Right hindlimb (tissue), 1 donor: ENCODE measurements around the gene RAP2B.
A peak's percentile ranks its signal among the peaks of the same experiment; 100 is the strongest.
"Not testable (repeated sequence)": the region's sequence is repeated elsewhere in the genome, so short reads cannot be mapped to it uniquely, and the experiment has no call there.

Experiments used
- DNase-seq: peaks from one replicate; pipeline ENCODE4 v3.0.0-alpha.2; 2018

RAP2B gene

DNA sequence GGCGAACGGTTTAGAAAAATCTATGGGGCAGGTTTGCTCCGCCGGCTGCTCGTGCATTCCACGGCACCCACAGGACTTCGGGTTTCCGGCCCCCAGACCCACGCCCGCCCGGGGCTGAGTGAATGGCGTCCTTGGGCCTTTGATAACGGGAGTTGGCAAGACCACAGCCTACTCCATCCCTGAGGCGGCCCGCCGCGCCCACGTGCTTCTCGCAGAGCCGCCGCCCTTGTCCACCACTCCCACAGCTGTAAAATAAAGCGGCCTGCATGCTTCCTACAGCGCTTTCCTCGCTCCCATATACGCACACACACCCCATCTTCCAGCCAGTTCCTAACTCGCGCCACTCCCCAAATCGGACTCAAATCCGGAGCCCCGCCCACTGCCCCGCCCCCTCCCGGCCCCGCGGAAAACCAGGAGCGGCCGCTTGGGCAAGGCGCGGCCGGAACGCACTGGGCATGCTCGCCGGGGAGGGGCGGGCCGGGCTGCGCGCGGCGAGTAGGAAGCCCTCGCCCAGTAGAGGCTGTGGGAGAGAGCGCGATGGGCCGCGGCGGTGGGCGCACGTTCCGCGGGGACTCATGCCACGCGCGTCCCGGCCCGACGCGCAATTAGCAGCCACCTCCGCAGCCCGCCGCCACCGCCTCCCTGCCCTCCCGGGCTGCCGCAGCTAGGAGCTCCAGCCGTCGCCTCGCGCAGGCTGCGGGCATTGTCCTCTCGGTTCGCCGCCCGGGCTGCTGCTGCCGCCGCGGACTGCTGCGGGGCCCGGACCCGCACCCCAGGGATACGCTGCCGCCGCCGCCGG, at the start of gene RAP2B:
Gene RAP2B (plus strand): TSS at position 513 of the 799 bp plus-strand sequence. CDS start 468 bp downstream, outside the sequence.
- DNase-seq: peak; percentile 99

DNA sequence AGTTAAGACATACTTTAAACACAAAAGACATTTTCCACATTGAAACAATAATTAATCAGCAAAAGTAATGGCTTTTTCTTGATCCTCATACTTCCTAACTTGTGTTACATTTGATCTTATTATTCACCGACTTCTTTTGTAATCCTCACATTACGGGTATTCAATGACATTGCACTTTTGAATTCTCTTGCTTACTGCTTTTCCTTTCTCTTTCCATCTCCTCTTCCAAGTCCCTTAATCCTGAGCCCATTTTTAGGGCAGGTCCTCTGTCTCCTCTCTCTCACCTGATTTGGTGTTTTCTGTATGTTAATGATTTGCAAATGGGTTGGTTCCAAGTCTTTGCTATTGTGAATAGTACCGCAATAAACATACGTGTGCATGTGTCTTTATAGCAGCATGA, 48.5 kb upstream of the RAP2B start:
- DNase-seq: no peak

DNA sequence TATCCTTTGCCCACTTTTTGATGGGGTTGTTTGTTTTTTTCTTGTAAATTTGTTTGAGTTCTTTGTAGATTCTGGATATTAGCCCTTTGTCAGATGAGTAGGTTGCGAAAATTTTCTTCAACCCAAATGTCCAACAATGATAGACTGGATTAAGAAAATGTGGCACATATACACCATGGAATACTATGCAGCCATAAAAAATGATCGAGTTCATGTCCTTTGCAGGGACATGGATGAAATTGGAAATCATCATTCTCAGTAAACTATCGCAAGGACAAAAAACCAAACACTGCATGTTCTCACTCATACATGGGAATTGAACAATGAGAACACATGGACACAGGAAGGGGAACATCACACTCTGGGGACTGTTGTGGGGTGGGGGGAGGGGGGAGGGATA, 47.8 kb upstream of the RAP2B start:
- DNase-seq: not testable (repeated sequence)

DNA sequence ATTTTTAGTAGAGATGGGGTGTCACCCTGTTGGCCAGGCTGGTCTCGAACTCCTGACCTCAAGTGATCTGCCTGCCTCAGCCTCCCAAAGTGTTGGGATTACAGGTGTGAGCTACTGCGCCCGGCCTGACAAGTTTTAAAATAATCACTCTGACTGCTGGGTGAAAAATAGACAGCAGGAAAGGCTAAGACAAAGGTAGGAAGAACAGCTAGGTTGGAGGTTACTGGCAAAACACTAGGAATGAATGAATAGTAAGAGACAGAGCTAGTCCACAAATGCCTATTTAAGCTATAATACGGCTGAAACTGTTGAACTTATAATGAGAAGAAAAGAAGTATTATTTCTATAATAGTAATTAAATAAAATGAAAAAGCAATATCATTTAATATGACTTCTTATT, 46.7 kb upstream of the RAP2B start:
- DNase-seq: no peak

DNA sequence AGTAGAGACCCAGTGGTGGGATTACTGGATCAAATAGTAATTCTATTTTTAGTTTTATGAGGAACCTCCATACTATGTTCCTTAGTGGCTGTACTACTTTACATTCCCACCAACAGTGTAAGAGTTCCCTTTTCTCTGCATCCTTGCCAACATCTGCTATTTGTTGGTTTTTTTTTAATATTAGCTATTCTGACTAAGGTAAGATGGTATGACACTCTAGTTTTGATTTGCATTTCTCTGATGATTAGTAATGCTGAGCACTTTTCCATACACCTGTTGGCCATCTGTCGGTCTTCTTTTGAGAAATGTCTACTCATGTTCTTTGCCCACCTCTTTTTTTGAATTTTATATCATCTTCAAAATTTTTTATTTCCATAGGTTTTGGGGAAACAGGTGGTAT, 34.2 kb upstream of the RAP2B start:
- no peak for DNase-seq

DNA sequence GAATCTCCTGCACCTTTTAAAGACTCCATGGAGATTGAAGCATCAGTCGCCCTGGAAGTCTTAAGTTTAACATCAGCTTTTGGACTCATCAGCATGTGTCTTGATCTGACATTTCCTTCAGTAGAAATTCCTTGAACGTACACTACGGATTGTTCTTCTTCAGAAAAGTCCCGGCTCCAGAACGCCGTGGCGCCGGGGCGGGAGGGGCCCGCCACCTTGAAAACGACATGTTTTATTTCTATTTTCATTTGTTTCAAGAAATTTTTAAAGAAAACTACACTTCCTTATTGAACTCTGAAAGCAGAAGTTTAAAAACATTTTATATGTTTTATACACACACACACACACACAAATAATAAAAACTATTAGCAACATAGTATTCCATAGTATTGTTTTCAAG, 32.6 kb upstream of the RAP2B start:
- DNase-seq: no peak

DNA sequence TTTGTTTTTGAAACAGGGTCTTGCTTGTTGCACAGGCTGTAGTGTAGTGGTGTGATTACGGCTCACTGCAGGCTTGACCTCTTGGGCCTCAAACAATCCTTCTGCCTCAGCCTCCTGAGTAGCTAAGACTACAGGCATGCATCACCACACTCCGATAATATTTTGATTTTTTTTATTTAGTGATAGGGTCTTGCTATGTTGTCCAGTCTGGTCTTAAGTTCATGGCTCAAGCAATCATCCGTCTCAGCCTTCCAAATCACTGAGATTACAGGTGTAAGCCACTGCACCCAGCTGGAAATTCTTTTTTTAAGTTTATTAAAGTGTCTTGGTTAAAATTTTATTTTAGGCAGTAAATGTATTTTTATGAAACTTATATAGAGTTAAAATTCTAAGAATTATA, 32.2 kb upstream of the RAP2B start:
- no peak for DNase-seq

DNA sequence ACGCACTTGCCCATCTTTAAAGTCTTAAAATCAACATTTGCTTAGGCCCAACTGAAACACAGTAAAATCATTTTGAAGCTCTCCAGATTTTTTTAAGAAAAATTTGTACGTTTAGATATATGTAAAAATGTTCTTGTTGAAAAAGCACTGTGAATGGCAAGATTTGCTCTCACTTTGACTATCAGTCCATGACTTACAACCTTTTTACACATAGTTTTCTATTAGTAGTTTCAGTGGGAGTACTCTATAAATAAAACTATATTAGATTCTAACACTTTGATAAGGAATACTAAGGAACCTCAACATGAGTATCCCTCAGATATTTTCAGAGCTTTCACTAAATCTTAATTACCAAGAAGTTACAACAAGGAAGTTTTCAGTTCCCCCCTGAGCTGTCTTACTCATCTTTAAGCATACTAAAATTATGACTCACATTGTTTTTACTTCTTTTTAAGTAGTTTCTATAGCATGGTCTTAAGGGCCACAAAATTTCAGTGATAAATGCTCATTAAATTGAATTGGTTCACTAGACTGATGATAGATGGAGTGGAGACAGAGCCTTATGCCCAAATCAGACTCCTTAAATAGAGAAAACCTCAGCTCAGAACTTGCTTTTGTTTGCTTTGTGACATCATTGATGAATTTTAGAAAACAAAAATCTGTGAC, 31.6 kb upstream of the RAP2B start:
- no peak for DNase-seq

DNA sequence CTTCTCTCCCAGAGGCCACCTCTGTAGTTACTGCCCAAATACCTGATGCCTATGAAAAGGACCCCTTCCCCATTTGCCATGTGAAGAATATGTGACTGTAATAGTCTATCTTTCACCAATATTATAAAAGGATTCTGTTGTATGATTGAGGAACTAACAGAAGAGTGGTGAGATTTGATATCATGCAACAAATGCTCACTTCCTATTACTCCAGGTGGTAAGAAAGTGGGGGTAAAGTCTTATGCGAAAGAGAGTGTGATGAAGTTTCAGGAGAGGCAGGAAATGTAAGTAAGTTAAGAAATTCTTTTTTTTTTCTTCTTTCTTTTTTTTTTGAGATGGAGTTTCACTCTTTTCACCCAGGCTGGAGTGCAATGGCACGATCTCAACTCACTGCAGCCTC, 24.4 kb upstream of the RAP2B start:
- DNase-seq: no peak

DNA sequence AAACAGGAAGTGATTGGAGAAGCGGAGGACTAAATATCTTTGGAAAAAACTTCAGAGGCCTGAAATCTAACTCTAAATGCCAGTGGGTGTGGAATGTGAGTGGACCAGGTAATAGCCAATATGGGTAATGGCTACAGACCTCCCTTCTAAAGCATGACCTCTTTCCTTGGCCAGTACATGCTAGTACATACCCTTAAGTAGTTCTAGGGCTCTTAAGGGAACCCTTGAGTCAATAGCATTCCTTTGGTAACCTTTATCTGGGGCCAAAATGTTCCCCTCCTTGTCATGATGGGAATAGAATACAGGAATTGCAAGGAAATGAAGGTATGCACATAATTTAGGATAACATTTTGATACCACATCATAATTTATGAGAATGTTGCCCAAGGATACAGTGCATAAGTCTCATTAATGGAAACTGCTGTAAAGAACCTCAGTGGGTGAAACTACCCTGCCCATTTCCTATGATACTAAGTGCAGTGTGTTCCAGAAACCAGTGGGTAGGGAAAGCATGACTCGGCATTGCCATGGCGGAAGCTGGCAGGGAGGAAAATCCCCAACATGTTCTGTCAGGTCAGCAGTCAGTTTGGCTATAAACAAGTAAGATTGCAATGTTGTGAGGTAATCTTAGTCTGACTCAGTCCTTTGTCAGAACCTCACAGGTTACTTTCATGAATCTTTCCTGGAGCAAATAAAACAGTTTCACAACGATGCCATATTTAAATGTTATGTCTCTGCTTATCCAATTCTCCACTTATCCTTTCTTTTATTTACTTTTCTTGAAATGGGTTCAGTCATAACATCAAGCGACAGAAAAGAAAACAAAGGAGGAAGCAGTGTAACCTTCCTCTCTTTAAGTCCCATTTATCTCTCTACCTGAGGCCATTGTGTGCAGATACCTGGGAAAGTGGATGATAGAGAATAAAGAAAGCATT, 23.5 kb upstream of the RAP2B start:
- peak; percentile 21 for DNase-seq

DNA sequence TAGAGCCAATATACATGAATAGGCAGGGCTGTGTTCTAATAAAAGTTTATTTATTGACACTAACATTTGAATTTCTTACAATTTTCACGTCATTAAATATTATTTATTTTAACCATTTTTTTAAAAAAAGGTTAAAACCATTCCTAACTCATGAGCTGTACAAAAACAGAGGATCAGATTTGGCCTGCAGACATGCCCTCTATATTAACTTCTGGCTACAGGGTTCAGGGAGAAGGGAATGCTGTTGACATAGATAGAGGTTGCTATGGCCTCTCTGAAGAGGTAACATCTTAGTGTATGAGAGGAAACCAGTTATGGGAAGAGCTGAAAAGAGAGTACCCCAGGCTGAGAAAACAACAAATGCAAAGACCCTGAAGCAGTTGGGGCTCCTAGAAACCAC, 19.1 kb upstream of the RAP2B start:
- DNase-seq: no peak

DNA sequence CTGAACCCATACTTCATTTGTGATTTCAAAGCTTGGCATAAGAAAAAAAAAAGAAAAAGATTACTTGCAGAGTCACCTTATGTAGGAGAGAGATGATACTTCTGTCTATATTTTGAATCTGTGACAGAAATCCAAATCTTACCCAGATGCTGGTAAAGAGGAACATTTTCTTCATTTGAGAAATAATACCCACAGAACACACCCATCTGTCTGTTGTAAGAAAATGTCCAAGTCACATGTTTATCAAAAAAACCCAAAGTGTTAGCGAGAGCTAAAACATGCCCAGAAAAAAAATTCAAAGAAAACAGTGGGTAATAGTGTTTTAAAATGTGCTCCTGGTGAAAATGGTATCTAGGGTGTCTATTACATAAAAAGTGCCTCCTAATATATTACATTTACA, 18.0 kb upstream of the RAP2B start:
- DNase-seq: no peak

DNA sequence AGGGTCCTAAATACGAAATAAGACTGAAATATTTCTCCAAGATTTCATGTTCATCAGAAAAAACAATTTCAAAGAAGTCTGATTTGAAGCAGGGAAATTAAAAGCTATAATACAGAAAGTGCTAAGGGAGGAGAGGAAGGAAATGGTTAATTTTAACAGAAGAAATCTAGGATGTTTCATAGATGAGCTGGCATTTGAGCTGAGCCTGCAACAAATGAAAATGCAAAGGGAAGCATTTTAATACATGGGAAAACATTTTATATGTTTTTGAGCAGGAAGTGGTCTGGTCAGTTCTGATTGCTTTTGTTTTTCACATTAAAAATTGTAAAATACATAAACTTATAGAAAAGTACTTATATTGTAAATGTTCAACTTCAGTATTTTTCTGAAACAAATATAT, 17.2 kb upstream of the RAP2B start:
- no peak for DNase-seq

DNA sequence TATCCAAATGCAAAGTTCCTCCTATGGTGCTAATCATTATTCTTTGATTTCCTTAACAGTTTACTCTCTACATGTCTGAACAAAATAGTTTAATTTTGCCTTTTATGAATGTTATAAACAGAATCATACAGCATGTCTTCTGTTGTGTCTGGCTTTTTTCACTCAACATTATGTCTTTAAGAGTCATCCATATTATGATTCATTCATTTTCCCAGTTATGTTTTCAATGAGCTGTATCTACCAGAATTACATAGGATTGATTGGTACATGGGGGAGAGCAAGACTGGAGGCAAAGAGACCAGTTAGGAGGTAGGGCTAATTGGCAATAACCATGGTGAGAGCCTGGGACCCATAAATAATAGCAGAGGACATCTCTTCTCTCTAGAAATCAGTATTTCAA, 16.6 kb upstream of the RAP2B start:
- no peak for DNase-seq

DNA sequence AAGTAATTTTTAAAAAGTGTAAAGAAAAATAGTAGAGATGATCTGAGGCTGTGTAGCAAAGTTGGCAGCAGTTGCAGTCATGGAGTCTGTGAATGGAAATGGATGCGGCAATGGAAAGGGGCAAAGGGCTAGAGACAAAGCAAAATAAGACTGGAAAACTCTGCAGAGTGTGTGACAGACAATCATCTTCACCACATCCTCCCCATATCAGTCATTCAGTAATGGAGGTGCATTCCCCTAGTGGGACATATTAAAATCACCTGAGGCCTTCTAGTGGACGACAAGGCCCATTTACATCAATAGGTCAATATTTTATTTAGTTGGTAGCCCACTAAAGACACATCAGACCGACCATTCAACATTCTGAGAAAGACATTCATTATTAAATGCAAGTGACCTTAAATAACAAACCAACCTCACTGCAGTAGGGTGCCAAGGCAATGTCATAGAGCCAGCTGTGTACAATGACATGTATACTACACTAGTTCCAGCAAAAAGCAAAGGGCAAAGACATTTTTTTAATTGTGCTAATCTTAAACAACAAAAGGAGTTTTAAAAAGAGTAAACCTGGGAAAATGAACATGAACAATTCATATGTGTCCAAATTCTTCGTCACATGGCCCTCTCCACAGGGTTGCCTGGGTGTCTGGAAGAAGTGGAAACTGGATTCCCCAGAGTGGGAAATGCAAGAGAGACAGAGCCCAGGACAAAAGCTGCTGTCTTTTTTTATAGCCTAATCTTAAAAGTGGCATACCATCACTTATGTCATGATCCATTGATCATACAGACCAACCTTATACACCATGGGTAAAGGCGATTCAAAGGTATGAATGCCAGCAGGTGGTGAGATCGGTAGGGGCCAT, 15.6 kb upstream of the RAP2B start:
- no peak for DNase-seq

DNA sequence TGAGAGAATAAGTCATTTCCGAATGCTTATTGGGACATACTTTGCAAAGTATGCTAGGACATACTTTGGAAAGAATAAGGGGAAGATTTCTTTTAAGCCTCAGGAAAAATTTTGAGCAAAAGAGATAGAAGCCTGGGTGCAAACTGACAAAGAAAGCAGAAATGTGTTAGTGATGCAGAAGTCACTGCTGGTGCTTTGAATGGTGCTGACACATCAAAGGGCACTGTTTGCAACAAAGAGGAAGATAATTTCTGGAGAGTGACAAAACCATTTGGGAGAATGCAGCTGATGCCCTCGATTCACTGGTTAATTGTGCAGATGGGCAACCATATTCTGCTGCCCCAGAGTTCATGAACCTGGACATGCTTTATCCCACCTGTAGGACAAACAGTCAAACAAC, 11.0 kb upstream of the RAP2B start:
- DNase-seq: no peak

DNA sequence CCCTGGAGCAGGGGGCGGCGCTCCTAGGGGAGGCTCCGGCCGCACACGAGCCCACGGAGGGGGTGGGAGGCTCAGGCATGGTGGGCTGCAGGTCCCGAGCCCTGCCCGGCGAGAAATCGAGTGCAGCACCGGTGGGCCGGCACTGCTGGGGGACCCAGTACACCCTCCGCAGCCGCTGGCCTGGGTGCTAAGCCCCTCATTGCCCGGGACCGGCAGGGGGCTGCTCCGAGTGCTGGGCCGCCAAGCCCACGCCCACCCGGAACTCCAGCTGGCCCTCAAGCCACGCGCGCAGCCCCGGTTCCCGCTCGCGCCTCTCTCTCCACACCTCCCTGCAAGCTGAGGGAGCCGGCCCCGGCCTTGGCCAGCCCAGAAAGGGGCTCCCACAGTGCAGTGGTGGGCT, 6.2 kb upstream of the RAP2B start:
- not testable (repeated sequence) for DNase-seq

DNA sequence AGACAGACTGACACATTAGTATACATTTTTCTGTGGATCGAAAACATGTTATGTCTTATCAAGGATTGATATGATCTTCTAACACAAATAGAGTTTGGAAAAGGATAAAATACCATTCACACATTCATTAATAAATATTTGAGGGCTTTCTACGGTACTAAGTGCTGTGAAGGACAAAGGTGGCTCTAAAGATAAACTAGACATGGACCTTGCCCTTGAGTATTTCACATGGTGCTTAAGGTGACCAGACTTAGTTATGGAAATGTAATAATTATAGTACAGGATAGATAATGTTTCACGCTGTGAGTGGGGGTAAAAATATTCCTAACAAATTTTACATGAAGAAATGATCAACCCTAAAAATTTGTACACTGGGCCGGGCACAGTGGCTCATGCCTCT, 3.8 kb upstream of the RAP2B start:
- no peak for DNase-seq

DNA sequence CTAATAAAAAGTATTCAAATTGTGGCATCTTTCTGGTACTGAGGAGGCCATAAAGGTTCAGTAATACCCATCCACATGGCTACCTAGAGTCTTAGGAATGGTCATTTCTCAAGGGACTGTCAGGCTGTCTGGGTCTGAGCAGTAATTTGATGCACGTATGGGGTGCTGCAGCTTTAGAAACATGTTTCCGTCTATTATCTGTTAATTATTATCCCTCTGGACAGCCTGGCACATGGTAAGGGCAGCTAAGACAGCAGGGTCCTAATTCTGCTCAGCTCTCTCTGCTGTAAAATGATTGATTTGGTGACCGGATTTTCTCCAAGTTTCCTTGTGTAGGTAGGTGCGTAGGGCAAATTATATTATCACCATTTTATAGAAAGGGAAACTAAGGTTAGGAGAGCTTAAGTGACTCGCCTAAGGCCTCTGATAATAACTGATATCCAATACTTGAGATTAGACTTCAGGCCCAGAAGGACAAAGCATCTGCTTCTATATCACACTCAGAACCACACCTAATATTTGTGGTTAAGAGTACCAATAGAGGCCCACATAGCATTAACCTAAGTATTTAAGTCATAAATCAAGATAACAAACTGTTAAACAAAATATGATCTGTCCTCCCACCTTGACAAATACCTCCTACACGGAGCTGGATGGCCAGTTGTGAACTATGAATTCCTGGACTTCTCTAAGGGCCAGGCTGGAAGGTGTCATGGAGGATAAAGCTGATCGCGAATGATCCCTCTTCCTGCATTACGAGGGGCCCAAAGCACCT, 2.9 kb upstream of the RAP2B start:
- DNase-seq: no peak

DNA sequence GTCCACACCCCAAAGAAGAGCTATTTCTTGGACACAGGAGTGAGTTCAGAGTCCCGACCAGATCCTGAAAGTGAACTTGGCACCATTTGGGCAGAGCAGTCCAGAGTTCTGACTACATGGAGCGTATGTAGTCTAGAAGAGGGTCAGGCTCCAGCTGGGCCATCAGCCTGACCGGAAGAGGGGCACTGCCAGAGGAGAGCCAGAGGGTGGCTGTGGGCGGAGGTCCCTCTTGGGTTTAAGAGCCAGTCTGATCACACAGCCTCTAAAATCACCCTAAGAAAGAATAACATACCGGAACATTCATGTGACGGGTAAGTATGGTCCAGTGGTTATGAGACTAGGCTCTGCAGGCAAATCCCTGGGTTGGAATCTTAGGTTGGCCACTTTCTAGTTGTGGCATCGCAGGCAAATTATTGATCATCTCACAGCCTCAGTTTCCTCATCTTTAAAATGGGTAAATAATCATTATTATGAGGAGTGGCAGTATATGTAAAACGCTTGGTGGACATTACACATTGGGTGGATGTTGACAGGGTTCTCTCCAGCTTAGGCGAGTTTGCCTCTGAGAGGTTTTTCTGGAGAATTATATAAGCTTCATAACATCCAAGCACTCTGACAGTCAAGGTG, 2.1 kb upstream of the RAP2B start:
- DNase-seq: no peak

DNA sequence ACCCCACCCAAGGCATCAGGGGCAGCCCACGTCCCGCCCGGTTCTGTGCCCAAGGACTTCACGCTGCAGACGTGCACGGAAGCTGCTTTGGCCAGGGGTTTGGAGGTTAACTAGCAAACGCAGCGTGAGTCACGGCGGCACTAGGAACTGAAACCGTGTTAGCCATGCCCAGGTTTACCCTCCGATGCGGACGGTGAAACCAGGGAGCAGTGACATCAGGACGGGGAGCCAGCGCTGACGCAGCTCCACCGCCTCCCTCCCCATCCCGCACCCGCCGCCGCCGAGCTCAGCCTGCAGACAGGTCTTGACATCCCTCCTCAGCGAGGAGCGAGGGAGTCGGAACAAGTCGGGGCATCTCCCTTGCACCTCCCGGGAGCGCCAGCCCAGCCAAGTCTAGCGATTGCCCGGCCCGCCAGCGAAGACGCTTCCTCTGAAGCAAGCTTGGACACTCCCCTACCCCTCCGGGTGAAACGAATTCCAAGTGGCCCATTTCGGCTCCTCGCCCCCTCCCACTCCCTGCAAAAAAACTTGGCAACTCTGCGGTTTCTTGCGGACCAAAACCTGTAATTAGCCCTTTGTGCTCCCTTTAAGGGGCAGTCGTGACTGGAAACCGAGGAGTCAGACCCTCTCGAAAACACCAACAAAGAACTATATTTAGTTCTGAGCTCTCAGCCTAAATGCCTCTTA, 1.4 kb upstream of the RAP2B start:
- DNase-seq: peak; percentile 89
